GM10266 (cell line): ENCODE measurements around the gene PLCG2.

Source experiments
- DNase-seq: peaks from one replicate; pipeline ENCODE4 v3.0.0; 2012; ENCODE audit errors: extremely low spot score
- CTCF ChIP-seq: IDR thresholded peaks from 2 replicates; pipeline ENCODE4 v1.5.1; 2012; ENCODE audit warnings: mild to moderate bottlenecking, low read depth; ENCODE audit not compliant: control insufficient read depth, insufficient read depth; ENCODE audit errors: missing control alignments

PLCG2 gene

GRCh38 chr16:81744911-81745310 is 34.2 kb upstream of the PLCG2 start:
- no peak for DNase-seq
- no peak for TF ChIP-seq CTCF

DNA sequence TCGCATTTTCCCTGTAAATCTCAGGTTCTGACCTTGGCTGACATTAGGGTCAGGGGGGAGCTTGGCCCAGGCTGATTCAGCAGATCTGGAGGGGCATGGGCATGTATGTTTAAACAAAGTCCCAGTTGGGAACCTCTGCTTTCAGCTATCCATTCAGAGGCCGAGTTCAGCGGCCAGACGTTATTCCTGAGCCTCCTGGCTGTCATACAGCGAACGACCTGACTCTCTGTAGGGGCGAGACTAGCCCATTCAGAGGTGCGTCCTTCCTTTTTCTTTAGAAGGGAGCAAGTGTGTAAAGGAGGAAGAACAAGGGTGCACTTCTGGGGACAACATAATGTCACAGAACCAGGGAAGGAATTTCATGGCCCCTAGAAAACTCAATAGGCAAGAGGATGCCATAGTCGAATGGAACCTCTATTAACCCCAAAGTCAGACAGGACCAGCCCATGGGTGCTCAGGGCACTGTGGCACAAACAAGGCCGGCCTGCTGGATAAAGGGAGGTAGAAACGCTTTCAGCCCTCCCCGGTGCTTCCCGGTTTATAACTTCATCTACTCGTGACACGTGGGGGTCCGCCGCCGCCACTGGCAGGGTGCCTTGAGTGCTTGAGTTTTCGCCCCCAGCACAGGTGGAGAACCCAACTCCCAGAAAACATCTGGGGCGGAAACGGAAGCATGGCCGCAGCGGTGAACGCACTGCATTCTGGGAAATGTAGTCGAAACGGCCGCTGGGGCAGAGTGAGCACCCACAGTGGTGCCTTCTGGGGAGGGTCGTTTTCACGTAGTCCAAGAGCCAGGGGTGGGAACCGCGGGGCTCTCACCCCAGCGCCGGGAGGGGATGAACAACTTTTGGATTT is 33.2 kb upstream of the PLCG2 start:
- peak; percentile 80 for DNase-seq
- no peak for TF ChIP-seq CTCF

DNA sequence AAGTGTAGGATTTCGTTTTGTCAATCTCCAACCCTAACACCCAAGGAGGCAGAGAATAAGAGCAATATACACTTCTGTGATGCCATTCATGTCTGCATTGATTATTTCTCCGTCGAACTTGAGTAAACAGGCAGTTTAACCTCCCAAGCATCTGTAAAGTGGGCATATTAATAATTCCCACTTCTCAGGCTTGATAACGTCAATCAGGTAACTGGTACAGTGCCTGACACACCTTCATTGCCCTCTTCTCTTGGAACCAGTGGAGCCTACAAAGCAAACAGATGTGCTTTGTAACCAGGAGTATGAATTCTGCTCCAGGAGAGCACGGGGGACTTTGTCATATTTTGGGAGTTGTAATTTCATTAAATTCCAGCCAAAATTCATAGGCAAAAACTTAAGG is 32.5 kb upstream of the PLCG2 start:
- no peak for DNase-seq
- no peak for TF ChIP-seq CTCF

GRCh38 chr16:81748476-81749198 is 30.5 kb upstream of the PLCG2 start:
- TF ChIP-seq CTCF: peak; percentile 9
- no peak for DNase-seq

DNA sequence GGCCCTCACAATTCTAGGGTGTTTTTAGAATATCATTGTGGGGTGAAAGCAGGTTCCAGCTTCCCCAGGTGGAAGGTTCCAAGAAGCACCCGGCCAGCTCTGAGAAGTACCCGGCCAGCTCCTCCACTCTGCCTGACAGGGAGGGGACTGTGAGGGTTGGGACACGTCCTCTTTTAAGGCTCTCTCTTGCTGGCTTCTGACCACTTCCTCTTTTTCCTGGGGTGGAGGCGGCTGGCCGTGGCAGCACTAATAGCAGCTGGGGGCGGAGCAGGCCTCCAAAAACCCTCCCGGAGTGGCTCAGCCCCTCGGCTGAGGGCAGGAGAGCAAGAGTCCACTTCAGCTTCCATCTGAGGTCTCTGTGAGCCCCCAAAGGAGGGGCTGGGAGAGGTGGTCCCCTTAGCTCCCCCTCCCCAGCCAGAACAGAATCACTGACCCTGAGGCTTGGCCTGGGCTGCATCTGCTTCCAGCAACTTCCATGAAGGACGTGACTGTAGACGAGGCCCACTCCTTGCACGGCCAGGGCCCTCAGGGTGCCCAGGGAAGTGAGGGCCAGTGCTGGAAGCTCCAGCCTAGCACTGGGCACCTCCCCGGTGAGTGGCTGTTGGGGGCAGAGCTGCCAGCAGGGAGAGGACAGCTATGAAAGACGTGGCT is 26.7 kb upstream of the PLCG2 start:
- no peak for TF ChIP-seq CTCF
- DNase-seq: peak; percentile 82

DNA sequence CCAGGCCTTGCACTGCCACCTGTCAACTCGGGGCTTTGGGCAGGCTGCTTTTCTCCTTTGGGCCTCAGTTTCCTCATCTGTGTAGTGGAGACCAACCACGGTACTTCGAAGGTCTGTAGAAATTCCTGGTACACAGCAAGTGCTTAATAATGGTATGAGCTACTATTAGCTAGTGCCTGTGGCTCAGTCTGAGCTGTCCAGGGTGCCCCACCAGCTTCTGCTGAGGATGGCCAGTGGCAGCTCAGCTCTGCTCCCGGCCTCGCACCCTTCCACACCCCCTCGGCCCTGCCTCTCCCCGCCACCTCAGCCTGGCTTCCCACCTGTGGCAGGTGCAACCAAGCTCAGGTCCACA is 26.2 kb upstream of the PLCG2 start:
- no peak for DNase-seq
- TF ChIP-seq CTCF: no peak
